ENCODE data around the gene ASAH2.

GRCh38 chr10:50271564-50272250 is 20.4 kb upstream of the ASAH2 start:
- TF ChIP-seq SPI1 (IDR thresholded peaks at IDR 0.05; ENCODE audit: low read depth, low read length) (no peak), TAF1 (IDR thresholded peaks at IDR 0.05; ENCODE audit: low read depth, low read length) (no peak), POU2F2 (IDR thresholded peaks at IDR 0.05; ENCODE audit: low read depth, low read length) (no peak), POLR2AphosphoS5 (IDR thresholded peaks at IDR 0.05; ENCODE audit: low read depth, low read length) (no peak), POLR2A (IDR thresholded peaks at IDR 0.05; ENCODE audit: low read depth, low read length) (no peak)
